GM21515 (cell line): ENCODE data around the gene RPP21.

ENCODE experiments used
- ATAC-seq: cut with Tn5 transposase; IDR thresholded peaks from one replicate; pipeline ENCODE4 v1.9.1; 2021; ENCODE audit not compliant: unreplicated experiment

RPP21 gene

DNA sequence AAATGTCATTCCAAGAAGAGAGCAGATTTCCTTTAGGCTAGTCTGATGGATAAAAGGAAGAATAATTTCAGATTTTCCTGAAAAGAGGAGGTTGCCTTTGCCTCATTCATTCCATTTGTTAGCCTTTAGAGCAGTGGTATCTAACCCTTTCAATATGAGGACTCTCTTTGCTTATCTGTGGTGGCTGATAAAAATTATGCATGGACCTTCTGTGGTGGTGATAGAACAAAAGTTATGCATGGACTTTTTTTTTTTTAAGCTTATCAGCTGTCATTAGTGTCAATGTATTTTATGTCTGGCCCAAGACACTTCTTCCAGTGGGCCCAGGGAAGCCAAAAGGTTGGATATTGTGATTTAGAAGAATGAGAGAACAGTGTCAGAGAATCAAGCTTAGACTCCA, 16.6 kb upstream of the RPP21 start:
- no peak for ATAC-seq

DNA sequence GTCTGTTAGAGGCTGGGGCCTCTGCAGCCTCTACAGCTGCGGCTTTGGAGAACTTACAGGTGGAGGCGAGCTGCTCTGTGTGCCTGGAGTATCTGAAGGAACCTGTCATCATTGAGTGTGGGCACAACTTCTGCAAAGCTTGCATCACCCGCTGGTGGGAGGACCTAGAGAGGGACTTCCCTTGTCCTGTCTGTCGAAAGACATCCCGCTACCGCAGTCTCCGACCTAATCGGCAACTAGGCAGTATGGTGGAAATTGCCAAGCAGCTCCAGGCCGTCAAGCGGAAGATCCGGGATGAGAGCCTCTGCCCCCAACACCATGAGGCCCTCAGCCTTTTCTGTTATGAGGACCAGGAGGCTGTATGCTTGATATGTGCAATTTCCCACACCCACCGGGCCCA, 15.6 kb upstream of the RPP21 start:
- no peak for ATAC-seq

DNA sequence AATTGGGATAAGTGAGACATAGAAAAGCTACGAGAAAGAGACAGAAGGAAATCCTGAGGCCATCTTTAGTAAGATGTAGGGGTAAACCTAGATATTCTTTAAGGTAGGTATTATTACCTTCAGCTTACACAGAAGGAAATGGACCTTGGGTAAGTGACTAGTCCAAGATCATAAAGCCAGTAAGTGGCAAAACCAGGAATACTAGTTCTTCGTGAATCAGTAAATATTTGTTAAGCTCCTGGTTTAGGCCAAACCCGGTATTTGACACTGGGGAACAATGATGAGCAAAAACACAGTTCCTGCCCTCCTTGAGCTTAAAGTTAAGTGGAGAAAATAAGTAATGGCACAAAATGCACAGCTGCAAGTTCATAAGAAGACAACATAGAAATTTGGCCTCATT, 13.0 kb upstream of the RPP21 start:
- ATAC-seq: no peak

DNA sequence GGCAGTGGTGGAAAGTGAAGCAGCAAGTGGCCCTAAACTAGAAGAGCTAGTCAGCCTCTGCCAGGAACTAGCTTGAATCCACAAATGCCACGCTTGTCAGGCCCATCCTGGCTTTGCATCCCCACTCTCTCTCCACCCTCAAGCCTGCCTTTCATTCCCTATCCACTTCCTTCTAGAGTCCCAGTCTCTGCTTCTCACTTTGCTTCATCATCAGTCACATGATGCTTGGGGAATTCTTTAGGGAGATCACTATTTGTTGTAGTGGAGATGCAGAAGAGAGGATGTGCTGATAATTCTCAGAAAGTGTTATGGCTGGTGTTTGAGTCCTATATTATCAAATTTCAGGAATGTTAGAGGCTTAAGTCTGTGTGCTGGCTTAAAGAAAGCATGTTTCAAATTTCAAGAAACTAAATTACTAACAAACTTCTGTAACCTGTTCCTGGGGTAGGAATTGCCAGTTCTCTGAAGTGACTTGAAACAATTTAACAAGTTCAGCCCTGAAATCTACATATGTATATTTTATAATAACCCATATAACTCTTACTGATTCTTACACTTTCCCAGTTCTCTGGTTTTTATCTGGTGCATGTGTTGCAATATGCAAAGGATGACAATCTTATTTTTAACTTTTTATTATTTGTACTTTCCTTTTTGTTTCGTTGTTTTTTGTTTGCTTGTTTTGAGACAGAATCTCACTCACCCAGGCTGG, 10.7 kb upstream of the RPP21 start:
- no peak for ATAC-seq

DNA sequence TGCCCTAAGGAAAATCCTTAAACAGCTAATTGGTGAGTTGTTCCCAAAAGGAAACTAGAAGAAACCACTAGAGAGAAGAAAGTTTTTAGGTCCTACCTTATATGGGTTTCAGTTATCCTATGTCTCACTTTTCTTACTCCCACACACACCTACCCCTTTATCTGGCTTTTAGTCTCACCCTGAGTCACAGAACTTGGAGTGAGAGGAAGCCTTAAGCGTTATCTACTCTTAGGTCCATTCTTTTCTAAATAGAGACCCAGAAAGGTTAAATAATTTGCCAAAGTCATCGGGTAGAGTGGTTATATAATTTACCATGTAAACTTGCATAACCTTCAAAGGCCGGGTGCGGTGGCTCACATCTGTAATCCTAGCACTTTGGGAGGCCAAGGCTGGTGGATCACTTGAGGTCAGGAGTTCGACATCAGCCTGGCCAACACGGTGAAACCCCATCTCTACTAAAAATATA, 4.3 kb upstream of the RPP21 start:
- ATAC-seq: no peak

DNA sequence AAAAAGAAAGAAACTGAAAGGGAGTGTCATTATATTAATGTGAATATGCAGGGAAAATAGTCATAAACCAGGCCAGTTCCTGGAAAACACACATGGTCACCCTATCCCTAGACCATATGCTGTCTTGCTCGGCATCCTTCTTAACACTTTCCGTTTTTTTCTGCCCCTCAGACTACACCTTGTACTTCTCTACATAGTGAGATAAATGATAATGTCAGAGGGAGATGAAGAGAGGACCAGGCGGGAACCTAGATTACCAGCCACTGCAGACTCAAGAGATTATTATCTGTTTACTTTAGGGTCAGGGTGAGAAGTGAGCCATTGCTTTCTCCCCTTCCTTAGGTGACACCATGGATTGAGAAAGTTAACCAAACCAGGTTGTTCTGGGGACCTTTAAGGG, 3.7 kb upstream of the RPP21 start:
- ATAC-seq: no peak

DNA sequence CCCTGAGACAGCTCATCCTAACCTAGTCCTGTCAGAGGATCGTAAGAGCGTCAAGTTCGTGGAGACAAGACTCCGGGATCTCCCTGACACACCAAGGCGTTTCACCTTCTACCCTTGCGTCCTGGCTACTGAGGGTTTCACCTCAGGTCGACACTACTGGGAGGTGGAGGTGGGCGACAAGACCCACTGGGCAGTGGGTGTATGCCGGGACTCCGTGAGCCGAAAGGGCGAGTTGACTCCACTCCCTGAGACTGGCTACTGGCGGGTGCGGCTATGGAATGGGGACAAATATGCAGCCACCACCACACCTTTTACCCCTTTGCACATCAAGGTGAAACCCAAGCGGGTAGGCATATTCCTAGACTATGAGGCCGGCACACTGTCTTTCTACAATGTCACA, 3.2 kb upstream of the RPP21 start:
- ATAC-seq: no peak

DNA sequence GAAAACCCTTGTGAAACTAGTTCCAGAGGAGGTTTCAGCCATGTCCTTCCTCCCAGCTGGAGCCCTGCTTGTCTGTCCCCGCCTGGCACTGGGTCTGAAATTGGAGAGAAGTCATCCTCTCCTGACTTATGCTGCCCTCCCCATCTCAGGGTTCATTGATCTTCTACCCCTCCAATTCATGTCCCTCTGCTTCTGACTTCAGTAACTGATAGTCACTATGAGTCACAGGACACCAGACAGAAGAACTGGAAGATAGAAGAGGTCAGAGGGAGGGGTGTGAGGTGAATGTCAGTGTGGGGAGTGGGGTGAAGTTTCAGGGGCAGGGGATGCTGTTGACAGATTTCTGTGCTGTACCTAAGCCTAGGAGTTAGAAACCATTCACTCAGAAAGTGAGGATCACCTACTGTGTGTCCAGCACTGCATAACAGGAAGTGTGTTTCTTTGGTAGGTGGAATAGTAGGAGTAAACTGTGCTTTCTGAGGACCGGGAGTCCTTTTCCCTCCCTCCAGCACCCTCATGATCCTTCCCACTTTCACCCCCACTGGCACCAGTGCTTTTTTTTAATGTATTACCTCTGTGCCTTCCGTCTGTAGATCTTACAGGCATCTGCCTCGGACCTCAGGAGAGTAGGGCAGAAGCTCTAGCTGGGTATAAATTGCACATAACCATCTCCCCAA, 627 bp upstream of the RPP21 start:
- no peak for ATAC-seq

DNA sequence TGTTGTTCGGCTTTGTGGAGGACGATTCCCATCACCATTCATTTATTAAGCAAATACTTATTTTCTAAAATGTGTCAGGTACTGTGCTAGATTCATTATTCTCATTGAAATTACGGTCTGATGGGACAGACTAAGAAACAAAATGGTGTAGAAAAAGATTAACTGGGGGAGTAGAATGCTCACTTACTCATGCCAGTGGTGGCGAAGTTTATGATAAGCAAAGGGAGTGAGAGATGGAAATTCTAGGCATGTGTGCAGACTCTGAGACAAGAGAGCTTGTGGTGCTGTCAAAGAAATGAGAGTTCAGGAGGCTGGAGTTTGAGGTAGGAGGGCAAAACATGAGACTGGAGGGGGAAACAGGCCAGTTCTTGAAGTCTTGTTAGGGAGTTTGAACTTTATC, 896 bp downstream of the RPP21 start:
- ATAC-seq: no peak

DNA sequence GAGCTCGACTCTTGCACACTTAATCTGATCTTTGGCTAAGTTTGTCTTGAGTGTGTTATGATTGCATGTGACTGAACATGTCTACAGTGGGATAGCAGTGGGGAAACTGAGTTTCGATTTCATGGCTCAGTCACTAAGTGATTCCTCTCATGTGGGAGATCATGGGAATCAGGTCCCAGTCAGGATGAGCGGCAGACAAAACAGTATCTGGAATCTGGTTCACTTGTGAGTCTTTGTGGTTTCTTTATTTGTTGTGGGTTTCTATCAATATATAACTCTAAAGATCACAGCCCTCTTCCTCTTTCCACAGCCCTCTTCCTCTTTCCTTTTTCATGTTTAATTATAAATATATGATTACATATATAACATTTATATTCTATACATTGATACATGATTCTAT, 4.0 kb downstream of the RPP21 start:
- no peak for ATAC-seq

DNA sequence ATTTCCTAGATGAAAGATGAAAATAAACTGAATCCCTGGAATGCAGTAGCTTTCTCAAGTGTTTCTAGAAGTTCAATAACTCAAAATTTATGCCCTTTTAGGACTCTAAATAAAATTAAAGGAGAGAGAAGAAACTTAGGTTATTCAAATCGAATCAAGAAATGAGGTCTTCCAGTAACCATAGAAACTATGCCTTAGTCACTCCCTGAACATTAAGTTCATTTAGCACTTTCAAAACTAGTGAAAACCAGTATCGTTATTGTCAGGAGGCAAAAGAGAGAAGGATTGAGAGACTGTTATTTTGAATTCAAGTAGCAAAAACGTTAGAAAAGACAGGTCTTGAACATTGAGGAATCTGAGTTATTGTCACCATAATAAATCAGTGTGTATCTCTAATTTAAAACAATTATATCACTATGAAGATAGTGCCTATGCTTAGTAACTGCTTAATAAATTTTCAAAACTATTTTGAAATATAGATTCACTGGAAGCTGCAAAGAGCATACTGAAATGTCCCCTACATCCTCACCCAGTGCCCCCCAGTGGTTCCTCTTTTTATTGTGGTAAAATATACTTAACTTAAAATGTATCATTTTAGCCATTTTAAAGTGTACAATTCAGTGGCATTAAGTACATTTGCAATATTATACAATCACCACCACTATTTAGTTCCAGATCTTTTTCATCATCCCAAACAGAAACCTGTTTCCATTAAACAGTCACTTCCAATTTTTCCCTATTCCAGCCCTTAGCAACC, 4.6 kb downstream of the RPP21 start:
- no peak for ATAC-seq

DNA sequence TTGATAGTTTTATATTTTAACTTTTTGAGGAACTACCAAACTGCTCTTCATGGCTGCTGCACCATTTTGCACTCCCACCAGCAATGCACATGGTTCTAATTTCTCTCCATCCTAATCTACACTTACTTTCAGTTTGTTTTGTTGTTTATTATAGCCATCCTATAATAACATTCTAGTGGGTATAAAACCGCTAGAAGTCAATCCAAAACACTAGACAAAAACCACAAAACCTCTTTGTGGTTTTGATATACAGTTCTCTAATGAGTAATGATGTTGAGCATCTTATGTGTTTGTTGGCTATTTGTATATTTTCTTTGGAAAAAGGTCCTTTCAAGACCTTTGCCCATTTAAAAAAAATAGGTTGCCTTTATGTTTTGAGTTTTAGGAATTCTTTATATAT, 5.6 kb downstream of the RPP21 start:
- no peak for ATAC-seq

DNA sequence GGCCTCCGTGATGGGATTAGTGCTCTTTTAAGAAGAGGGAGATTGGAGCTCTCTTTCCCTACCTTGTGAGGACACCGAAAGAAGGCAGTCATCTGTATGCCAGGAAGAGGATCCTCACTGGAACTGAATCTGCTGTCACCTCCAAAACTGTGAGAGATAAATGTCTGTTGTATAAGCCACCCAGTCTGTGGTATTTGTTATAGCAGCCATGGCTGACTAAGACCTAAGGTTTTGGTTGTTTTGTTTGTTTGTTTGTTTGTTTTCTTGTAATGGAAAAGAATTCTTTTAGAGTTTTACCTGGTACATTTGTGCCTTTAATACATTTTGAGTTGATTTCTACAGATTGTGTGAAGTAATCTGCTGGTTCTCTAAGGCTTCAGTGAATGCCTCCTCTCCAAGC, 7.6 kb downstream of the RPP21 start:
- ATAC-seq: no peak

DNA sequence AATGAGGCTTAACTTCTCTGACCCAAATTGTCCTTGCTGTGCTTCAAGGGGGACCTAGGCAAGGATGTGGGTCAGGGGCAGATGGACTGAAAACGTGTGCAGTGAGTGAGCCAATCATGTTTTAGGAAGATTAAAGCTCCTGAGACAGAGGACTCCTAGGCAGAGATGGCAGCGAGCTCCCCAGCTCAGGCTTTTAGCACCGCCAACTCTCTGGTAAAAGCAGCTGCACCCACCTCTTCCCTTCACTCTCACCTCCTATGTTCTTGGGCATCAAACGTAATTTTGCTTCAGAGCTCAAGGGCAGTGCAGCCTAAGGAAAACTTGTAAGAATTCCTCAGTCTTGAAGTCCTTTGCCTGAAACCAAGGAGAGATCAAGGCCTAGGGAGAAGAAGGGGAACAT, 10.3 kb downstream of the RPP21 start:
- no peak for ATAC-seq

DNA sequence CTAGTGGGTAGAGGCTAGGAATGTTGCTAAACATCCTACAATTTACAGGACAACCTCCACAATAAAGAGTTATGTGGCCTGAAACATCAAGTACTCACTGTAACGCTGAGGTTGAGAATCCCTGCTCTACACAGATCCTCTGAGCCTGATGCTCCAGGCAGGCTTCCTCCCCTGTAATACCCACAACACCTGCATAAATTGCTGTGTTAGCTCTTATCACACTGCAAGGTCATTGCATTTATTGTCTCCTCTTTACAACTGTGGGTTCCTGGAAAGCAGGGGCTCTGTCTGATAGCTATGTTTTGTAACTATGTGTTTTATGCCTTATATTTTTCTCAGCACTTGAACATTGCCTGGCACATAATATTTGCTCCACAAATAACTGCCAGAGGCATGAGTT, 11.6 kb downstream of the RPP21 start:
- ATAC-seq: no peak

DNA sequence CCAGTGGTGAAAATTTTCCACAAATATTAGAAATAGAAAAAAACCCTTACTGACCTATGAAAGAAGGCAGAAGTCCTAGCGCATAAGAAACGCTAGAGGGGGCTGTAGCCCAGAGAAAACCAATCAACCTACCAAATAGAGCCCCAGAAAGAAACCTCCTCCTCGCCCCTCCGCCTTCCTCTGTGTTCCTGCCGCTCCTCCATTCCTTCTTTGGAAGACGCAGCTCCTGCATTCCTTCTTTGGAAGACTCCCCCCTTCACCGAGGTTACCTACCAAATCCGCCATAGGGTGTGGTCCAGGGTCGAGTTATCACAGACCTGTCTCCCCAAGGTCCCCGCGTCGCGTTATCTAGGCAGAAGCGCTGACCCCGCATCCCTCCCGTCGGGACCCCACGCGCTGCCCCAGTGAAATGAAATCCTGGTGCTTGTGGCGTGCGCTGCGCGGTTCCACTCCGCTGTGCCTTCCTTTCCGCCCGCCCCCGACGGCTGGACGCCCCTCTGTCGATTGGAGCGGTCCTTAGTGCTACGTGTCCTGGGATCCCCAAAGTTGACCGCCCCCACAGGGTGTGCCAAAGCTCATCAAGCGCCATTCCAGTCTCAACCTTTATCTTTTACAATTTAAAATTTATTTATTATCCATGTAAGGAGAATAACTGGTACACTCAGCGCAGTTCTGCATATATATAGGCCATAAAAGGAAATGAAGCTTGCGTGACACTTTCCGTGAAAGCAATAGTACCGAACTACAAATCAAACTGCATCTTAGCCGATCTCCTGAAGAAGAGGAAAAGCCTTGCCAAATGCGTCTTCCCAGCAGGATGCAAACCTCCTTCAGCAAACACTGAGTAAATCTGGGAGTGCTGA, 13.0 kb downstream of the RPP21 start:
- ATAC-seq: no peak

DNA sequence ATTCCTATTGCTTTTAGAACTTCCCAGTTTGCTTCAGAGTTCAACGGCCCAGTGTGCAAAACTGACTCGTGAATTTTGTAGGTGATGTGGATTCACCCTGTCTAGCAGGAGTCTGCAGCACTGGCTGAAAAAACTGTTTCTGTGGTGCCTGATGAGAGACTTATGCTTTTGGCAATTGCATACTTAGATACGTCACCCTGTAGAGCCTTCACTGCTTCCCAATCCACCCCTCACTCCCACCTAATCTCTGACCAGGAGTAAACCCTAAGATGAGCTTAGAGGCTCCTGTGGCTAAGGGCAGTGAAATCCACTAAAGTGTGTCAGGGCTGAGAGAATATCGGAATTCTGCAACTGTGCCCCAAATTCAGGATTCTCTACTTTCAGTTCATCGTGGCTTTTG, 14.3 kb downstream of the RPP21 start:
- ATAC-seq: no peak

DNA sequence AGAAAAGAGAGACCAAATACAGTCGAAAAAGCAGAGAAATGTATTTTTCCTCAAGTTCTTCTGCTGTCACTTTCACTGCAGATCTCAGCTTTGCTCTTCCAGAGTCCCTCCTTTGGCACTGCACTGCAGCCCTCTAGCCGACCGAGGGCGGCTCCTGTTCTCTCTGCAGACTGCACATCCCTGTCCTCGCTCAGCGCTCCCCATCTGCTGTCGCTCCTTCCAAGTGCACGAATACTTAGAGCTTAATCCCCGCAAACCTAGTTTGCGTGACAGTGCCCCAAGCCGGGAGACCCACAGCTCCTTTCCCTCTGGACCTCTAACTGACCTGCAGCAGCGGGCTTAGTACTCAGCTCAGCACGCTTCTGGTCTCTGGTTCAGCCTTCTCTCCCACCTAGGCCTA, 15.2 kb downstream of the RPP21 start:
- no peak for ATAC-seq

DNA sequence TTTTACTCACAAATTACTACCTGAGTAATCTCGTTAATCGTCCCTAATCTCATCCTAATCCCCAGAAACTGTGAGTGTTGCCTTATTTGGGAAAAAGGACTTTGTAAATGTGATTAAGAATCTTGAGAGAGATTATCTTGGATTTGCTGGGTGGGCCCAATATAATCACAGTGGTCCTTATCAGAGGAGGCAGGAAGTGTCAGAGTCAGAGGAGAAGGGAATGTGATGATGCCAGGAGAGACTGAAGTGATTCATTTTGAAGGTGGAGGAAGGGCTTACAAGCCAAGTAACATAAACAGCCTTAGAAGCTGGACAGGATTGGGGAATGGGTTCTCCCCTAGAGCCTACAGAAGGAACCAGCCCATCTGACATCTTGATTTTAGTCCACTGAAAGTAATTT, 16.7 kb downstream of the RPP21 start:
- ATAC-seq: no peak

DNA sequence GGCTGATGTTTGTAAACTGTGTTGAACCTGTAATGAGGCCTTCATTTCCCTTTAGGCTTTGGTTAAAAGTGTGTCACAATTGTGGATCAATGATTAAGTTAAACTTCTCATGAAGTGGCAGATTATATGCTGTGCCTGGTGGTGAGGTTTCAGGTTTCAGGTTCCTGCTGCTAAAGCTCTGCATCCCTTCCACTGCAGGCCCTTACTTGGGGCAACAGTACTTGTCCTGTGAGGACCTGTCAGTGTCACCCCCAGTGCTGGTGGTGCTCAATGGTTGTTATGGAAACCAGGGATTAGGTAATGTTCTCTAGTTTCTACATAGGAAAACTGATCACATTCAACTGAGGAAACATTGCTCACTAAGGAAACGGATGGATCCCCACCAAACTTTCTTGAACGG, 18.5 kb downstream of the RPP21 start:
- ATAC-seq: no peak

DNA sequence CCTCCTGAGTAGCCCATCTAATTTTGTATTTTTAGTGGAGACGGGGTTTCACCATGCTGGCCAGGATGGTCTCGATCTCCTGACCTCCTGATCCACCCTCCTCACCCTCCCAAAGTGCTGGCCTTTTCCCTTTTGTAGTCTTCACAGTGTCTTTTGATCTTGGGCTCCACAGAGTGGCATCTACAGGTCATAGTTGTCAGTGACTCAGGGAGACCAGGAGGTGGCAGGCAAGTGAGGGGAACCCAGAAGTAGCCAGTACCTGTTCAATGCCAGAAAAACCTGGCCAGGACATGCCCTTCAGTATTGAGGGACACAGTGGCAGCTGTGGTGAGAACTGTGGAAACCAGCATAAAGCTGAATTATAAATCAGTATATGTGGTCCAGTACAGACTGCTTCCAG, 19.6 kb downstream of the RPP21 start:
- ATAC-seq: no peak
